K562 (cell line): Measurements from ENCODE around the gene ZNF749. TPM values are rescaled to one million over a fixed set of nuclear protein-coding genes. Genes with fewer than 3 reads are reported as not detected.
A peak's percentile ranks its signal among the peaks of the same experiment; 100 is the strongest.

ENCODE experiments used
- ATF7 ChIP-seq: fragments of 450-650 bp; IDR thresholded peaks from 2 replicates; pipeline ENCODE4 v1.7.1; 2014; ENCODE audit warnings: mild to moderate bottlenecking, moderate library complexity
- FOS ChIP-seq: IDR thresholded peaks from 3 replicates; pipeline ENCODE4 v1.6.1; 2011; ENCODE audit not compliant: insufficient read length; ENCODE audit errors: extremely low read depth
- HDAC1 ChIP-seq, 2 experiments: fragments of 450-650 bp; IDR thresholded peaks; 2 replicates each; pipeline ENCODE4 v1.6.1; 2016 to 2017; ENCODE audit warnings: inconsistent platforms in 1 of 2, mild to moderate bottlenecking in 1 of 2, moderate library complexity in 1 of 2
- RBM25 ChIP-seq: fragments of 200-400 bp; formaldehyde crosslinking; IDR thresholded peaks from 2 replicates; pipeline ENCODE4 v1.6.1; 2018; ENCODE audit warnings: low read length, low read depth, moderate library complexity; ENCODE audit not compliant: severe bottlenecking
- SAFB ChIP-seq: fragments of 200-400 bp; formaldehyde crosslinking; IDR thresholded peaks from 2 replicates; pipeline ENCODE4 v1.6.1; 2017; ENCODE audit warnings: low read depth, low read length, borderline replicate concordance
- WHSC1 ChIP-seq: IDR thresholded peaks from one replicate; pipeline ENCODE4 v1.6.1; 2012; ENCODE audit warnings: low read length, control low read depth, inconsistent platforms
- polyA plus RNA-seq, 8 experiments: library from polyadenylated mRNA; depleted of rRNA in 4 of 8; stranded (reverse) in 5 of 8; unstranded in 3 of 8; fragments of >200 nt; fragmentation: Nextera tagmentation in 2 of 8; fragmentation: Illumina TruSeq in 1 of 8; extraction: Ambion mirVana in 2 of 8; extraction: Trizol in 1 of 8; gene quantifications; 2 replicates each; pipeline versions ENCODE4 v1.2.1 to v1.2.3, GENCODE V29; 2011 to 2014; ENCODE audit warnings: inconsistent platforms in 1 of 8, missing spikeins in 1 of 8
- total RNA-seq, 7 experiments: library from RNA; depleted of rRNA in 6 of 7; stranded (reverse); fragments of >200 nt in 6 of 7; fragmentation: Illumina TruSeq in 2 of 7; extraction: Trizol in 2 of 7; gene quantifications; 2 replicates each; pipeline versions ENCODE4 v1.2.1 to v1.2.3, GENCODE V29; 2011 to 2021; ENCODE audit warnings: low replicate concordance in 1 of 7
- TF ChIP-seq, protein P1 (sequence below), 2 experiments: fragments of 450-650 bp in 1 of 2; sonication (generic) in 1 of 2; formaldehyde crosslinking in 1 of 2; IDR thresholded peaks; 2 replicates each; pipeline versions ENCODE4 v1.7.1 to v1.9.0; 2016 to 2022; ENCODE audit warnings: inconsistent platforms in 1 of 2, mild to moderate bottlenecking in 1 of 2, missing genetic modification reagents in 1 of 2
- TF ChIP-seq, protein P2 (sequence below), 2 experiments: IDR thresholded peaks in 1 of 2; conservative IDR thresholded peaks in 1 of 2; 2 replicates each; pipeline ENCODE4 v1.6.1; 2016; ENCODE audit warnings: low read depth in 2 of 2, mild to moderate bottlenecking in 1 of 2, missing compliant biosample characterization in 1 of 2, missing genetic modification characterization in 1 of 2, moderate library complexity in 1 of 2
- TF ChIP-seq, protein P3 (sequence below): sonication (generic); formaldehyde crosslinking; IDR thresholded peaks from 2 replicates; pipeline ENCODE4 v1.8.1; 2023; ENCODE audit warnings: mild to moderate bottlenecking, missing genetic modification reagents

The ZNF749 gene
- total and polyA plus RNA-seq, 9 of the 15 experiments (the other 6 are each of a cell fraction or from before 2014, with no cell fraction given), result 5.3 to 33.2 (median 15.0) TPM

DNA sequence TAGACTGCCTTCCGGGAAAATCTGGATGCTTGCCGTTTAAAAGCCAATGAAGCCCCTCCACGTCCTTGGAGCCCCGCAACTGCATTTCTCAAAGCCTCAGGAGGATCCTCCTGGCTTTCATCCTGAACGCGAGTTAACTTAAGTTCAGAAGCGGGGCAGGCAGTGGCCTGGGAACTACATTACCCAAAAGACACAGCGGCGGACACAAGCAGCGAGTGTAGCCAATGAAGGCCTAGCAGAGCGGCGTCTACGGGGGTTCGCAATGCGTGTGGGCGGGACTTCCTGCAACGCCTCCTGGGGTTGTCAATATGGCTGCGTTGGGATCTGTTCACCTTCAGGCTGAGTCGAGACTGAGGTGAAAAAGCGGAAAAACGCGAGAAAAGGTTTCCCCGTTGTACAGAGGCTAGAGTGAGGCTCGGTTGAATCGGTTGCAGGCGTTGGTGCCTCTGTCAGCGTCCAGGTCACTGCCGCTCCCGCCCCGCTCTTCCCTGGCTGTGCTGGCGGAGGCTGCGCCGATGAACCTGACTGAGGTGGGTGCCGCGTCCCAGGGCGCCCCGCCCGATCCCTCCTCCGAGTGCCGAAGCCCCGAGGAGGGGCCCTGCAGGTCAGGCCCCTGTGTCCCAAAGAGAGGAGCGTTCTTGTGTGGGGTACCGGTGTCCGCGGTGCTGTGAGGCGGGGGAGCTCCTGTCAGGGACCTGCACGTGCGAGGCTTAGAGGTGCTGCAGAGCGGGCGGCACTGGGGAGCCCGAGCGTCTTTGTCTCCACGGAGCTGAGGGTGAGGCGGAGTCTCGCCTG is 24.1 kb upstream of the ZNF749 start, which contains the start of gene ZNF17 (continued):
- TF ChIP-seq, protein P1, sequence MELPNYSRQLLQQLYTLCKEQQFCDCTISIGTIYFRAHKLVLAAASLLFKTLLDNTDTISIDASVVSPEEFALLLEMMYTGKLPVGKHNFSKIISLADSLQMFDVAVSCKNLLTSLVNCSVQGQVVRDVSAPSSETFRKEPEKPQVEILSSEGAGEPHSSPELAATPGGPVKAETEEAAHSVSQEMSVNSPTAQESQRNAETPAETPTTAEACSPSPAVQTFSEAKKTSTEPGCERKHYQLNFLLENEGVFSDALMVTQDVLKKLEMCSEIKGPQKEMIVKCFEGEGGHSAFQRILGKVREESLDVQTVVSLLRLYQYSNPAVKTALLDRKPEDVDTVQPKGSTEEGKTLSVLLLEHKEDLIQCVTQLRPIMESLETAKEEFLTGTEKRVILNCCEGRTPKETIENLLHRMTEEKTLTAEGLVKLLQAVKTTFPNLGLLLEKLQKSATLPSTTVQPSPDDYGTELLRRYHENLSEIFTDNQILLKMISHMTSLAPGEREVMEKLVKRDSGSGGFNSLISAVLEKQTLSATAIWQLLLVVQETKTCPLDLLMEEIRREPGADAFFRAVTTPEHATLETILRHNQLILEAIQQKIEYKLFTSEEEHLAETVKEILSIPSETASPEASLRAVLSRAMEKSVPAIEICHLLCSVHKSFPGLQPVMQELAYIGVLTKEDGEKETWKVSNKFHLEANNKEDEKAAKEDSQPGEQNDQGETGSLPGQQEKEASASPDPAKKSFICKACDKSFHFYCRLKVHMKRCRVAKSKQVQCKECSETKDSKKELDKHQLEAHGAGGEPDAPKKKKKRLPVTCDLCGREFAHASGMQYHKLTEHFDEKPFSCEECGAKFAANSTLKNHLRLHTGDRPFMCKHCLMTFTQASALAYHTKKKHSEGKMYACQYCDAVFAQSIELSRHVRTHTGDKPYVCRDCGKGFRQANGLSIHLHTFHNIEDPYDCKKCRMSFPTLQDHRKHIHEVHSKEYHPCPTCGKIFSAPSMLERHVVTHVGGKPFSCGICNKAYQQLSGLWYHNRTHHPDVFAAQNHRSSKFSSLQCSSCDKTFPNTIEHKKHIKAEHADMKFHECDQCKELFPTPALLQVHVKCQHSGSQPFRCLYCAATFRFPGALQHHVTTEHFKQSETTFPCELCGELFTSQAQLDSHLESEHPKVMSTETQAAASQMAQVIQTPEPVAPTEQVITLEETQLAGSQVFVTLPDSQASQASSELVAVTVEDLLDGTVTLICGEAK (IDR thresholded peaks at IDR 0.05), result peak; percentile 92
- TF ChIP-seq, protein P1 (CRISPR knock-in tag; IDR thresholded peaks at IDR 0.05), result no peak
- TF ChIP-seq WHSC1 (no peak), FOS (peak; percentile 79), SAFB (no peak), ATF7 (peak; percentile 45; the same call in 1 of the 2 replicates), HDAC1 (IDR thresholded peaks at IDR 0.05) (peak in 1 of 2 experiments; percentile 77; a peak in 2 of 4 replicates), RBM25 (peak; percentile 49)
- TF ChIP-seq, protein P2, sequence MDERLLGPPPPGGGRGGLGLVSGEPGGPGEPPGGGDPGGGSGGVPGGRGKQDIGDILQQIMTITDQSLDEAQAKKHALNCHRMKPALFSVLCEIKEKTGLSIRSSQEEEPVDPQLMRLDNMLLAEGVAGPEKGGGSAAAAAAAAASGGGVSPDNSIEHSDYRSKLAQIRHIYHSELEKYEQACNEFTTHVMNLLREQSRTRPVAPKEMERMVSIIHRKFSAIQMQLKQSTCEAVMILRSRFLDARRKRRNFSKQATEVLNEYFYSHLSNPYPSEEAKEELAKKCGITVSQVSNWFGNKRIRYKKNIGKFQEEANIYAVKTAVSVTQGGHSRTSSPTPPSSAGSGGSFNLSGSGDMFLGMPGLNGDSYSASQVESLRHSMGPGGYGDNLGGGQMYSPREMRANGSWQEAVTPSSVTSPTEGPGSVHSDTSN (CRISPR knock-in tag; IDR thresholded peaks at IDR 0.05; ENCODE audit: low read depth), result no peak
- TF ChIP-seq, protein P2 (tag; conservative IDR thresholded peaks at IDR 0.05; ENCODE audit: low read depth), result peak; percentile 97
- TF ChIP-seq, protein P3, sequence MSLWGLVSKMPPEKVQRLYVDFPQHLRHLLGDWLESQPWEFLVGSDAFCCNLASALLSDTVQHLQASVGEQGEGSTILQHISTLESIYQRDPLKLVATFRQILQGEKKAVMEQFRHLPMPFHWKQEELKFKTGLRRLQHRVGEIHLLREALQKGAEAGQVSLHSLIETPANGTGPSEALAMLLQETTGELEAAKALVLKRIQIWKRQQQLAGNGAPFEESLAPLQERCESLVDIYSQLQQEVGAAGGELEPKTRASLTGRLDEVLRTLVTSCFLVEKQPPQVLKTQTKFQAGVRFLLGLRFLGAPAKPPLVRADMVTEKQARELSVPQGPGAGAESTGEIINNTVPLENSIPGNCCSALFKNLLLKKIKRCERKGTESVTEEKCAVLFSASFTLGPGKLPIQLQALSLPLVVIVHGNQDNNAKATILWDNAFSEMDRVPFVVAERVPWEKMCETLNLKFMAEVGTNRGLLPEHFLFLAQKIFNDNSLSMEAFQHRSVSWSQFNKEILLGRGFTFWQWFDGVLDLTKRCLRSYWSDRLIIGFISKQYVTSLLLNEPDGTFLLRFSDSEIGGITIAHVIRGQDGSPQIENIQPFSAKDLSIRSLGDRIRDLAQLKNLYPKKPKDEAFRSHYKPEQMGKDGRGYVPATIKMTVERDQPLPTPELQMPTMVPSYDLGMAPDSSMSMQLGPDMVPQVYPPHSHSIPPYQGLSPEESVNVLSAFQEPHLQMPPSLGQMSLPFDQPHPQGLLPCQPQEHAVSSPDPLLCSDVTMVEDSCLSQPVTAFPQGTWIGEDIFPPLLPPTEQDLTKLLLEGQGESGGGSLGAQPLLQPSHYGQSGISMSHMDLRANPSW (CRISPR knock-in tag), result no peak
